GM18502 (cell line): ENCODE results near the gene SHANK2.

ENCODE experiments used
- ATAC-seq: cut with Tn5 transposase; IDR thresholded peaks from one replicate; pipeline ENCODE4 v1.9.1; 2021; ENCODE audit warnings: mild to moderate bottlenecking; ENCODE audit not compliant: unreplicated experiment, poor library complexity

Gene SHANK2

DNA sequence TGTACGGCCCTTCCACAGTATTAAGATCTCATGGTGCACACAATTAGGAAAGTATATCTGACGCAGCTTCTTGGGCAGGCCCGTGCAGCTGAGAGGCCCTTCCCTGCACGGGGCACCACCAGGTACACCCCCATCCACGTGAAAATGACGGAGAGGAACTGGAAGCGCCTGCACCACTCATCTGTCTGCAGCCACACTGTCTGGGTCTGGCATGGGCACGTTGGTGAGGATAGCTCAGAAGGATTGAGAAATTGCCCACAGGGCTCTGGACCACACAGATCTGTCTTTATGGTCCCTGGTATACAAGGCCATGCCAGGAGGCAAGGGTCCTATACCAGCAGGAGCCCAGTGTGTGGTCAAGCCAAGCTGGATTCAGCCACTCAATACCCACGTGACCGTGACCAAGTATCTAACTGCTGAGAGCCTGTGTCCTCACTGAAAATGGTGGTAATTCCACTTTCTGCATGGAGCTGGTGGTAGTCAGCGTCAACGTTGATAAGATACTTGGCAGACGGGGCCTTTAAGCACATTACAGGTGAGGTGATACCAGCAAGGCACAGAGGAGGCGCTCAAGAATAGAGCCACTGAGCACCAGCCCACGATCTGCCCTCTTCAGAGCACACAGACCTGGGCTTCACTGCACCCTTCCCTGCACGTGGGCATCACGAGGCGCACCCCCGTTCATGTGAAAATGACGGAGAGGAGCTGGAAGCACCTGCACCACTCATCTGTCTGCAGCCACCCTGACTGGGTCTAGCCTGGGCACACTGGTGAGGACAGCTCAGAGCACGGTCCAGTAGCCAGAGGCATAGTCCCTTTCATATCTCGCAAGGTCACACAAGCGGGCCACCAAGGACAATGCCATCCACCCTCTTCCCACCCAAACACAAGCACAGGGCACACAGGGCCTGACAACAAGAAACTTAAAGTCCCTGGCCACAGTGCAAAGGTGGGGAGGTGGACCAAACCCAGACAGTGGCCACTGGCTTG is 28.4 kb downstream of the SHANK2 start:
- ATAC-seq: no peak

- no peak for ATAC-seq
These were observed 29.3 kb downstream of the SHANK2 start for GRCh38 chr11:71223081-71223405.

- ATAC-seq: no peak
These were observed 29.9 kb downstream of the SHANK2 start for GRCh38 chr11:71222318-71223080.

GRCh38 chr11:71221821-71222220 is 30.6 kb downstream of the SHANK2 start:
- ATAC-seq: no peak

DNA sequence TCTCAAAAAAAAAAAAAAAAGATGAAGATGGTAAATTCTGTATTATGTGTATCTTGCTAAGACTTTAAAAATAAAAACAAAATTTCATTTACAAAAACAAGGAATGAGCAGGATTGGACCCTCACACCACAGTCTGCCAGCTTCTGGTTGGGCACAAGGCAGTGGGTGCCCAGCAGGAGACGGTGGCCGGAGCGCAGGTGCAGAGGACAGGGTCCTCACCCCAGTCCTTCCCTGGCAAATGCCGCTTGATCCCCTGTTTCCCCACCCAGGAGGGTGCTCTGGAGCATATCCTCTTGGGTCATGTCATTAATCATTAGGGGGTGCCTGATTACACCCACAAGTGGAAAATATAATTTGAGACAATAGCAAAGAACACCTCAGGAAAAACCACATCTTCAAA is 31.2 kb downstream of the SHANK2 start:
- no peak for ATAC-seq

- ATAC-seq: no peak
These were observed 33.4 kb downstream of the SHANK2 start for GRCh38 chr11:71218789-71219499.

- no peak for ATAC-seq
These were observed 36.9 kb downstream of the SHANK2 start for GRCh38 chr11:71215425-71215965.

- ATAC-seq: no peak
These were observed 37.6 kb downstream of the SHANK2 start for GRCh38 chr11:71214553-71215424.

DNA sequence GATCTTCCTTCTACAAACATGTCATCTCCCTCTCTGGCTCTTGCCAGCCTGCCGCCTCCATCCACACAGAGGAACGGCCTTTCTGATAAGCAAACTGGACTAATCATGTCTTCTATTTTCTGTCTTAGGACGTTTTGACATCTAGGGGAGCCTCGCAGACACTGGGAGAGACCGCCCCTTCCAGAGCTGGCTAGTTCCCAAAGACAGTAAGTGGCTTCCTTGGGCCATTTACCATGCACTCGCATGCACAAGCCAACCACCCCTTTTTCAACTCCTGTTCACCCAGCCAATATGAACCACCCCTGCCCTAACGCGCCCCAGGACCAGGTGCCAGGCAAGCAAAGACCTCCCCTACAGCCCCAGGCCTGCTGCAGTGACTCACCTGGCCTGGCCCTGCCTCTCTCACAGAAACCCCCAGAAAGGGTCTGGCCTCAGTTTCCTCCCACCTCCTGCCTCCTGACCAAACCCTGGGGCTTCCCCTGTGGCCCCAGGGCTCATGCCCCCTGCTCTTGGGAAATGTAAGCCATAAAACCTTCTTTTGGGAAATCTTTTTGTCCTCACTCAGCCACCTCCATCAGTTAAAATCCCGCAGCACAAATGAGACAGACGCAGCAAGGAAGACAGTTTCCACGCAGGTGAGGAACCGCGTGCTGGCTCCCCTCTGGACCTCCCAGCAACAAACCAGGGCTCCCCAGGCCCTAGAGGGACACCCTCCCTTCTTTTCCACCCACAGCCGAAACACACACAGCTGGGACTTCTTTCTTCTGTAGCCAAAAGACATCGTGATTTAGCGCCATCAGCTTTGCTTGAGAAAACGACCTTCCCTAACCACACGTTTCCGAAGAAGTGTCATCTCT is 38.5 kb downstream of the SHANK2 start:
- ATAC-seq: no peak

DNA sequence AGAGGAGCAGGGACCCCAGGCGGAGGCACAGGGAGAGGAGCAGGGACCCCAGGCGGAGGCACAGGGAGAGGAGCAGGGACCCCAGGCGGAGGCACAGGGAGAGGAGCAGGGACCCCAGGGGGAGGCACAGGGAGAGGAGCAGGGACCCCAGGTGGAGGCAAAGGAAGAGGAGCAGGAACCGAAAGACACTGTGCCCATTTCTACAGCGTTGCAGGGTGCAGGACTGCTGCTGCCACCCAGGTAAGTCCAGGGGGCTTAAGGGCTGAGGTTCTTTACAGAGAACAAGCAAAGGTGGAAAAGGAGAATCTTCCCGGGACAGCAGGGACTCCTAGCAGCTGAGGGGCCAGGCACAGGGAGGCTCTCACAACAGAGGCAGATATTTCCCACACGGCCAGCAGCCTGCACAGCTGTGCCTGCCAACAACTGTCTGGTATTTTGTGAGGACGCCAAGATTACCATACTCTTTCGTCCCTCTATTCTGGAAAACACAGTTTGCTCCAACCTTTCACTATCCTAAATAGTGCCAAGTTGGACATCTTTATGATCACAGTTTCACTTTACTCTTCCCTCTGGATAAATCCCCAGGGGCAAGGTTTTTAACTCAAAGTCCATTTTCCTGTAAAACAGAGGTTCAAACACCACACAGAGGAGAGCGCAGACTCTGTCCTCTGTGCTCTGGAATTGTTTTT is 39.4 kb downstream of the SHANK2 start:
- no peak for ATAC-seq

- no peak for ATAC-seq
These were observed 40.7 kb downstream of the SHANK2 start for GRCh38 chr11:71211631-71212030.

DNA sequence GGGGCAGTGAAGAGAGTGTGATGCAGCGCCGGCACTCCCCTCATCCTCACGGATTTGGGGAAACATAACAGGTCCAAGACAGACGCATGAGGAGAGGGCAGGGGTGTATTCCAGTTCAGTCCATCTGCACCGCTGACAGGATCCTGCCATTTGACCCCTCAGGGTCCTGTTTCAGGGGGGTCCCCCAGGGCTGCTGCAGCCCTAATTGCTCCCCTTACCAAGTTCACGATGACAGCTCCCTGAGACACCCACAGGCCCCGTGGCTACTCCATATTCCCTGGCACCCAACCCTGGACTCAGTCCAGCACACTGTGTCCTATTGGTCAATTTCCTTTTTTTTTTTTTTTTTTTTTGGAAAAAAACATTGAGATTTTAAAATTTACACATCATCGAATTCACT is 41.5 kb downstream of the SHANK2 start:
- no peak for ATAC-seq

DNA sequence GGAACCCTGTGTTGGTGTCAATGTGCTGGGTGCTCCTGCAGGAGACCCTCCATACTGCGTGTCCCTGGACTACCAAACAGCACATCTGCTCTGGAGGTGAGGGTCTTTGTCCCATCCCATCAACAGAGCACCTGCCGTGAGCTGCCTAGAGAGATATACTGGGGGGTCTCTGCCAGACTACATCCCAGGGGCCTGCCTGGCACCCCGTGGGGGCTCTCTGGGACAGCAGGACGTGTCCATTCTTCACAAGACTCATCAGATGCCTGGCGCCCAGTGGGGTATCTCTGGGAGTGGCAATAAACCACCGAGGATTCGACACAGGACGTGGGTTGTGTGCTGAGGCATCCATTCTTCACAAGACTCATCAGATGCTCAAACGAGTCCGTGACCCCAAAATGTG is 42.7 kb downstream of the SHANK2 start:
- no peak for ATAC-seq

GRCh38 chr11:71209181-71209580 is 43.2 kb downstream of the SHANK2 start:
- ATAC-seq: no peak

DNA sequence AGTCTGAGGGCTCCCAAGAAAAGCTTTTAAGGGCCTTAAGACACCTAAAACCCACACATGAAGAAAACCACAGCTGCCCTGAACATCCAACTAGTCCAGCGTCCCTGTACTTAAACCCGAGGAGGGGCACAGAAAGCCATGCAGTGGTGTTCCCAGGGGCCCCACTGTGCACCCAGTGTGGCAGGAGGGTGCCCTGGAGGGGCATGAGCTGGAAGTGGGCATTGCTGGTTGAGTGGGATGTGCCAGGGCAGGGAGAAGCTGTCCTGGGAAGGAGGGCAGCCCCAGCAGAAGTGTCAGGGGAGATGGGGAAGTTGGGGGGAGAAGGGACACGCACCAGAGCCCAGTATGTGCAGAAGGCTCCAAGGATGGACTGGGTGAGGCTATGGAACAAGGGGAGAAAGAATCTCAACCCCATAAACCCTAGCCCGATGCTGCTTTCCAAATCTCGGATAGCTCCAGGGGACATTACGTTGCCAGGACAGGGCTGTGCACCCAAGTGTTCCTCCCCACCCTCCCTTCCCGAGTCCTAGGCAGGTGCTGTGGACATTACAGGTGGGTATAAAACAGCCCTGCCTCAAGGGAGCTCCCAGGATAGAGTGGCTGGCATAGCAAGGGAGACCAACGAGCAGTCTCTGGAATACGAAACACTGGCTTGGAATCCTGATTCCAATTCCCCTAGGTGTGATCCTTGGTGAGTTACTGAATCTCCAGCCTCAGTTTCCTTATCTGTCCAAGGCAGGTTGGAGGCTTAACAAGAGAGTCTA is 44.2 kb downstream of the SHANK2 start:
- no peak for ATAC-seq

GRCh38 chr11:71207563-71207962 is 44.8 kb downstream of the SHANK2 start:
- ATAC-seq: no peak

GRCh38 chr11:71206186-71206585 is 46.2 kb downstream of the SHANK2 start:
- no peak for ATAC-seq
